RWPE2 (cell line): ENCODE results near the gene CLMN.

Experiments used
- ATAC-seq: fragments of 200-7000 bp; cut with Tn5 transposase; 3 replicates; pipeline ENCODE4 v1.9.1; 2021; ENCODE audit warnings: low read depth
- DNase-seq: peaks from one replicate; pipeline ENCODE4 v3.0.0-alpha.2; 2020; ENCODE audit warnings: low spot score
- H3K27ac ChIP-seq: fragments of 450-650 bp; 2 replicates; pipeline ENCODE4 v1.5.1; 2017; ENCODE audit warnings: mild to moderate bottlenecking; ENCODE audit not compliant: poor library complexity, severe bottlenecking
- H3K27me3 ChIP-seq: fragments of 250-450 bp; sonication (Bioruptor Pico); 2 replicates; pipeline ENCODE4 v1.5.1; 2021; ENCODE audit warnings: mild to moderate bottlenecking, moderate library complexity; ENCODE audit not compliant: insufficient read depth, poor library complexity, severe bottlenecking
- H3K36me3 ChIP-seq: fragments of 250-450 bp; sonication (Bioruptor Pico); 2 replicates; pipeline ENCODE4 v1.5.1; 2020; ENCODE audit warnings: low read depth, mild to moderate bottlenecking, moderate library complexity
- H3K4me1 ChIP-seq: fragments of 250-450 bp; sonication (Bioruptor Pico); 2 replicates; pipeline ENCODE4 v1.5.1; 2021; ENCODE audit warnings: mild to moderate bottlenecking, moderate library complexity; ENCODE audit not compliant: insufficient read depth, poor library complexity, severe bottlenecking
- H3K4me3 ChIP-seq: fragments of 250-450 bp; sonication (Bioruptor Pico); 2 replicates; pipeline ENCODE4 v1.5.1; 2021; ENCODE audit warnings: mild to moderate bottlenecking, moderate library complexity; ENCODE audit not compliant: severe bottlenecking
- H3K9me3 ChIP-seq: fragments of 250-450 bp; sonication (Bioruptor Pico); 2 replicates; pipeline ENCODE4 v1.5.1; 2021; ENCODE audit warnings: mild to moderate bottlenecking, moderate library complexity; ENCODE audit not compliant: severe bottlenecking
- TF ChIP-seq, protein P1 (sequence below): fragments of 450-650 bp; IDR thresholded peaks from one replicate; pipeline ENCODE4 v1.5.1; 2017; ENCODE audit warnings: mild to moderate bottlenecking, moderate library complexity; ENCODE audit not compliant: poor library complexity, severe bottlenecking

CLMN gene

DNA sequence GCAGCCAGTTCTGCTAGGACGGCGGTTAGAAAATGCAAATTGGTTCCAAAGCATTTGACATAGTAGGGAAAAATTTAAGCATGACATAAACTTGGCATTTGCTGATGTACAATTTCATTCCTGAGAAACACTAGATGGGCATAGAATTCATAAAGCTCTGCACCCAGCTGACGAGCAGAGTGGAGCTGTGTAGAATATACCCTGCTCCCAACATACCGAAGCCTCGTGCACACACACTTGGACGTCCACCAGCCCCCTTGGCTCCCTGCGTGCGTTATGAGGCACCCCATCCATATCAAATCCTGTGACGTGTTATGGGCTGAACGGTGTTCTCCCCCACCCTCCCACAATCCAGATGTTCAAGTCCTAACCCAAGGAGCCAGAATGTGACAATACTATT lies 65.4 kb downstream of the CLMN start:
- TF ChIP-seq, protein P1, sequence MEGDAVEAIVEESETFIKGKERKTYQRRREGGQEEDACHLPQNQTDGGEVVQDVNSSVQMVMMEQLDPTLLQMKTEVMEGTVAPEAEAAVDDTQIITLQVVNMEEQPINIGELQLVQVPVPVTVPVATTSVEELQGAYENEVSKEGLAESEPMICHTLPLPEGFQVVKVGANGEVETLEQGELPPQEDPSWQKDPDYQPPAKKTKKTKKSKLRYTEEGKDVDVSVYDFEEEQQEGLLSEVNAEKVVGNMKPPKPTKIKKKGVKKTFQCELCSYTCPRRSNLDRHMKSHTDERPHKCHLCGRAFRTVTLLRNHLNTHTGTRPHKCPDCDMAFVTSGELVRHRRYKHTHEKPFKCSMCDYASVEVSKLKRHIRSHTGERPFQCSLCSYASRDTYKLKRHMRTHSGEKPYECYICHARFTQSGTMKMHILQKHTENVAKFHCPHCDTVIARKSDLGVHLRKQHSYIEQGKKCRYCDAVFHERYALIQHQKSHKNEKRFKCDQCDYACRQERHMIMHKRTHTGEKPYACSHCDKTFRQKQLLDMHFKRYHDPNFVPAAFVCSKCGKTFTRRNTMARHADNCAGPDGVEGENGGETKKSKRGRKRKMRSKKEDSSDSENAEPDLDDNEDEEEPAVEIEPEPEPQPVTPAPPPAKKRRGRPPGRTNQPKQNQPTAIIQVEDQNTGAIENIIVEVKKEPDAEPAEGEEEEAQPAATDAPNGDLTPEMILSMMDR, result no peak
- H3K9me3 ChIP-seq, result no peaks in the 10 kb centered on the region
- H3K4me3 ChIP-seq, result no peak overlapping the region
- no peak overlapping the region for H3K27ac ChIP-seq
- no peak for ATAC-seq
- no peaks in the 10 kb centered on the region for H3K36me3 ChIP-seq
- H3K27me3 ChIP-seq, result no peaks in the 10 kb centered on the region
- H3K4me1 ChIP-seq, result peaks cover 21% of the 10 kb centered on the region
- no peak for DNase-seq

DNA sequence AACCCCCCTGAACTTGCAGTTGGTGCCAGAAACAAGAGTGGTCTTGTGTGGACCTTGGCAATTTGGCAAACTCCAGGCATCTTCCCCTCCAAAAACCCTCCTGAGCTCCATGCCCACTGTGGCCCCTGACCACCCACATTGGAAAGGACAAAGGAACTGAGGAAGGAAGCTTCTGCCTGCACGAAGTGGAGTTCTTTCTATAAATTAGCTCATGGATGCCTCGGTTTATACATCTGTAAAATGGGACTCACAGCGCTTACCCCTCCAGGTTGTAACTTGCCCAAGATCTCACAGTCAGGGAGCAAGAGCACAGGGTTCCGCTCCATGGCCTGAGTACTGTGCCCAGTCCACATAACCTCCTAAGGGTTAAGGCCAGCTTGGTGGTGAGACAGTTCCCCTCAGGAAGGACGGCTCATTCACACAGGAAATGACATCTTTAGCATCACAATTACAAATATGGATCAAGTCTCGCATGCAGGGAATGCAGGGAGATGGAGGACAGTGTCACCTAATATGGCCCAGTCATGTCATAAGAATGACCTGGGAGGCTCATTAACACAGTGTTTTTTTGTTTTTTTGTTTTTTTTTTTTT lies 66.6 kb downstream of the CLMN start:
- no peaks in the 10 kb centered on the region for H3K27me3 ChIP-seq
- H3K27ac ChIP-seq, result no peak overlapping the region
- DNase-seq (no peak), ATAC-seq (no peak)
- peaks cover 32% of the 10 kb centered on the region for H3K4me1 ChIP-seq
- no peak overlapping the region for H3K4me3 ChIP-seq
- TF ChIP-seq, protein P1, result no peak
- H3K9me3 ChIP-seq, result no peaks in the 10 kb centered on the region
- H3K36me3 ChIP-seq, result no peaks in the 10 kb centered on the region

DNA sequence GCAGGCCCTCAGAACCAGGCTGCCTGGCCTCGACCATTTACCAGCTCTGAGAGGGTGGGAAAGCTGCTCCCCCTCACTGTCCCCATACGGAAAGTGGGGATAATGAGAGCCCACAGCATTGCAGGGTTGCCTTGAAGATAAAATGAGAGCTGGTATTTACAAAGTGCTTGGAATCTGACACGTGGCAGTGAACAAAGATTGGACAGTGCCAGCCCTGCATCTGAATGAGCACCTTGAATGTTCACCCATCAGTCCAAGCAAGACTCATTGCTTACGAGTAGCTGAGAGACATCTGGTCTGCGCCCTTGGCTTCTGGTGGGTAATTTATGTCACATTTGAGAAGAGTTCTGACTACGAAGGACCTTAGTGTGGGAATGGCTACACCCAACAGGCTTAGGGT lies 67.5 kb downstream of the CLMN start:
- Histone ChIP-seq H3K36me3 (no peaks in the 10 kb centered on the region), H3K4me1 (peaks cover 32% of the 10 kb centered on the region), H3K27ac (no peak overlapping the region), H3K4me3 (no peak overlapping the region), H3K27me3 (no peaks in the 10 kb centered on the region), H3K9me3 (no peaks in the 10 kb centered on the region)
- TF ChIP-seq, protein P1, result no peak
- DNase-seq, result no peak
- no peak for ATAC-seq

DNA sequence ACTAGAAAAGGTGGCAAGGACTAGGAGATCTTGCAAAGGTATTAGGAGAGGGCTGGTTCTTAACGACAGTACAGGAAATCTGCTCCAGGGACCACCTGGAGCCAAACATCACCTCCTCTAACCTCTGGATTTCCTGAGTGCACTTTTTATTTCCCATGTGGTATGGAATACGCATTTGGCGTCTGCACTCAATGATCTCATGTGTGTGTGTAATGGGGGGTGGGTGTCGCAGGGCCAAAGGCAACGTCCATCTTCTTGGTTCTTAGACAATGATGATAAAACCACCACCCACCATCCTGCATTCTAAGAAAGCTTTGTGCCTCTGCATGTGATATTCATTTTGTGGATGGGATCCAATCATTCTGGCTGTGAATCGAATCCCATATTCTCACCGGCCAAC lies 68.8 kb downstream of the CLMN start:
- Histone ChIP-seq H3K4me3 (no peak overlapping the region), H3K4me1 (peaks cover 28% of the 10 kb centered on the region), H3K27me3 (no peaks in the 10 kb centered on the region), H3K9me3 (no peaks in the 10 kb centered on the region), H3K27ac (no peak overlapping the region), H3K36me3 (no peaks in the 10 kb centered on the region)
- TF ChIP-seq, protein P1, result no peak
- ATAC-seq, result no peak
- no peak for DNase-seq

DNA sequence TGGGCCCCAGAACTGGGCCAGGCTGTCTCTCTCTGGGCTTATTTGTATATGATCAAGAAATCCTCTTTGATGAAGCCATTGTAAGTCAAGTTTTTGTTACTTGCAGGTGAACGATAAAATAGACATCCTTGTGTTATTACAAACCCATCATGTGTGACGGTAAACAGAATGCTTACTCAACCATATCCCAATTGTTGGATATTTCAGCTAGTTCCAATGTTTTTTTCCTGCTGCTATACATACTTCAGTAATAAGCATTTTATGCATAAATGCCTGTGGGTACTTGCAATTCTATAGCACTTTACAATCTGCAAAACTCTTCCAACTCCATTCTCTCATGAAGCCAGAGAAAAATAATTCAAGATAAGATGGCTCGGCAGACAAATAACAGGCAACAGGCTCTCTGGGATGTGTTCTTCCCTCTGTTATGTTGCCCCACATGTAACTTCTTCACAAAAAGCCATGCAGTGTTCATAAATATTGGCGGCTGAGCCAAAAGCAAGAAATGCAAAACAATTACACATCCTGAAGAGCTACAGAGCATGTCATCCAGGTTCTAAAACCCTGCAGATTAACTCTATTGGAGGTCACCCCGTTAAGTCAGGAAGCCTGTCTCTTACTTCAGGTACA lies 69.5 kb downstream of the CLMN start:
- ATAC-seq (no peak), DNase-seq (no peak)
- Histone ChIP-seq H3K9me3 (no peaks in the 10 kb centered on the region), H3K36me3 (no peaks in the 10 kb centered on the region), H3K27ac (peak overlapping the region; percentile 41), H3K4me3 (no peak overlapping the region), H3K27me3 (no peaks in the 10 kb centered on the region), H3K4me1 (peaks cover 21% of the 10 kb centered on the region)
- TF ChIP-seq, protein P1, result no peak
